ENCODE measurements around the gene RIPK4. TPM values are rescaled to one million over a fixed set of nuclear protein-coding genes. Genes with fewer than 3 reads are reported as not detected.

Gene RIPK4
- total and polyA plus RNA-seq, 2 of the 13 experiments (the other 11 are each of a cell fraction or from before 2014, with no cell fraction given) = 3.1 to 4.9 TPM

DNA sequence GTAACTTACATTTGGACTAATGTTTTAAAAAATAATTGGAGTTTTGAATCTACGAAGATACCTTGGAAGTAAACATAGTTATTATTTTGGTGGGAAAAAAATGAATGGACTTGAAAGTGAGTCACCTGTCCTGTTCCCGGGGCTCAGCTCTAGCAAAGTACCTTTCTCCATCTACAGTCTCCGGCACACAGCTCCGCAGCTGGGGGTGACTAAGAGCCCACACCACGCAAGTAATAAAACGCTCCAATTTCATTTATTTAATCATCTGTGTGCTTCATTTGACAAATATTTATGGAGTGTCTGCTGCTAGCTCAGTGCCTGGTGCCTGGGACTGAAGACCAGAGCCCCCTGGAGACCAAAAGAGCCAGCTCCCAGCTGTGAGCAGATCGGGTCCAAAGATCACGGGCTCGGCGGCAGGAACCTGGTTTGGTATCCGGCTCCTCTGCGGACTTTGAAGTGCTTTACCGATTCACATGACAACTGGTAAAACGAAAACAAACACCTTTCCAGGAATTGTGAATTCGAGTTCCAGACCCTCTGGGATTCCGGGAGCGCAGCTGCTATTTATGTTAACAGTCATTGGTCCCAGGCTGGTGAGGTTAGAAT, 1.7 kb upstream of the RIPK4 start (continued):
- TF ChIP-seq, protein P1, sequence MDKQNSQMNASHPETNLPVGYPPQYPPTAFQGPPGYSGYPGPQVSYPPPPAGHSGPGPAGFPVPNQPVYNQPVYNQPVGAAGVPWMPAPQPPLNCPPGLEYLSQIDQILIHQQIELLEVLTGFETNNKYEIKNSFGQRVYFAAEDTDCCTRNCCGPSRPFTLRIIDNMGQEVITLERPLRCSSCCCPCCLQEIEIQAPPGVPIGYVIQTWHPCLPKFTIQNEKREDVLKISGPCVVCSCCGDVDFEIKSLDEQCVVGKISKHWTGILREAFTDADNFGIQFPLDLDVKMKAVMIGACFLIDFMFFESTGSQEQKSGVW (CRISPR knock-in tag; IDR thresholded peaks at IDR 0.05; ENCODE audit: borderline replicate concordance) = no peak
- no peak for TF ChIP-seq JUN (CRISPR knock-in tag; IDR thresholded peaks at IDR 0.05)
- no peak for TF ChIP-seq ZNF510 (CRISPR knock-in tag; IDR thresholded peaks at IDR 0.05; ENCODE audit: low read depth)
- TF ChIP-seq, protein P2, sequence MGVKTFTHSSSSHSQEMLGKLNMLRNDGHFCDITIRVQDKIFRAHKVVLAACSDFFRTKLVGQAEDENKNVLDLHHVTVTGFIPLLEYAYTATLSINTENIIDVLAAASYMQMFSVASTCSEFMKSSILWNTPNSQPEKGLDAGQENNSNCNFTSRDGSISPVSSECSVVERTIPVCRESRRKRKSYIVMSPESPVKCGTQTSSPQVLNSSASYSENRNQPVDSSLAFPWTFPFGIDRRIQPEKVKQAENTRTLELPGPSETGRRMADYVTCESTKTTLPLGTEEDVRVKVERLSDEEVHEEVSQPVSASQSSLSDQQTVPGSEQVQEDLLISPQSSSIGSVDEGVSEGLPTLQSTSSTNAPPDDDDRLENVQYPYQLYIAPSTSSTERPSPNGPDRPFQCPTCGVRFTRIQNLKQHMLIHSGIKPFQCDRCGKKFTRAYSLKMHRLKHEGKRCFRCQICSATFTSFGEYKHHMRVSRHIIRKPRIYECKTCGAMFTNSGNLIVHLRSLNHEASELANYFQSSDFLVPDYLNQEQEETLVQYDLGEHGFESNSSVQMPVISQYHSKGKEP (CRISPR knock-in tag; IDR thresholded peaks at IDR 0.05) = no peak
- TF ChIP-seq ATAD3A (CRISPR knock-in tag; IDR thresholded peaks at IDR 0.05) = no peak
- TF ChIP-seq, protein P3, sequence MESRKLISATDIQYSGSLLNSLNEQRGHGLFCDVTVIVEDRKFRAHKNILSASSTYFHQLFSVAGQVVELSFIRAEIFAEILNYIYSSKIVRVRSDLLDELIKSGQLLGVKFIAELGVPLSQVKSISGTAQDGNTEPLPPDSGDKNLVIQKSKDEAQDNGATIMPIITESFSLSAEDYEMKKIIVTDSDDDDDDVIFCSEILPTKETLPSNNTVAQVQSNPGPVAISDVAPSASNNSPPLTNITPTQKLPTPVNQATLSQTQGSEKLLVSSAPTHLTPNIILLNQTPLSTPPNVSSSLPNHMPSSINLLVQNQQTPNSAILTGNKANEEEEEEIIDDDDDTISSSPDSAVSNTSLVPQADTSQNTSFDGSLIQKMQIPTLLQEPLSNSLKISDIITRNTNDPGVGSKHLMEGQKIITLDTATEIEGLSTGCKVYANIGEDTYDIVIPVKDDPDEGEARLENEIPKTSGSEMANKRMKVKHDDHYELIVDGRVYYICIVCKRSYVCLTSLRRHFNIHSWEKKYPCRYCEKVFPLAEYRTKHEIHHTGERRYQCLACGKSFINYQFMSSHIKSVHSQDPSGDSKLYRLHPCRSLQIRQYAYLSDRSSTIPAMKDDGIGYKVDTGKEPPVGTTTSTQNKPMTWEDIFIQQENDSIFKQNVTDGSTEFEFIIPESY (CRISPR knock-in tag; IDR thresholded peaks at IDR 0.05) = 0 out of 2 replicates have a peak, but pooled peaks have one; percentile 17
- TF ChIP-seq KDM2A (CRISPR knock-in tag; IDR thresholded peaks at IDR 0.05; ENCODE audit: borderline replicate concordance, low read depth) = peak; percentile 40; the same call in 1 of the 2 replicates
- no peak for TF ChIP-seq ARID2 (CRISPR knock-in tag; IDR thresholded peaks at IDR 0.05; ENCODE audit: borderline replicate concordance)
- TF ChIP-seq, protein P4, sequence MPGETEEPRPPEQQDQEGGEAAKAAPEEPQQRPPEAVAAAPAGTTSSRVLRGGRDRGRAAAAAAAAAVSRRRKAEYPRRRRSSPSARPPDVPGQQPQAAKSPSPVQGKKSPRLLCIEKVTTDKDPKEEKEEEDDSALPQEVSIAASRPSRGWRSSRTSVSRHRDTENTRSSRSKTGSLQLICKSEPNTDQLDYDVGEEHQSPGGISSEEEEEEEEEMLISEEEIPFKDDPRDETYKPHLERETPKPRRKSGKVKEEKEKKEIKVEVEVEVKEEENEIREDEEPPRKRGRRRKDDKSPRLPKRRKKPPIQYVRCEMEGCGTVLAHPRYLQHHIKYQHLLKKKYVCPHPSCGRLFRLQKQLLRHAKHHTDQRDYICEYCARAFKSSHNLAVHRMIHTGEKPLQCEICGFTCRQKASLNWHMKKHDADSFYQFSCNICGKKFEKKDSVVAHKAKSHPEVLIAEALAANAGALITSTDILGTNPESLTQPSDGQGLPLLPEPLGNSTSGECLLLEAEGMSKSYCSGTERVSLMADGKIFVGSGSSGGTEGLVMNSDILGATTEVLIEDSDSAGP (CRISPR knock-in tag; IDR thresholded peaks at IDR 0.05; ENCODE audit: borderline replicate concordance) = no peak
- TF ChIP-seq TGIF2 (CRISPR knock-in tag; IDR thresholded peaks at IDR 0.05) = peak; percentile 49; the same call in 1 of the 2 replicates
- TF ChIP-seq, protein P5, sequence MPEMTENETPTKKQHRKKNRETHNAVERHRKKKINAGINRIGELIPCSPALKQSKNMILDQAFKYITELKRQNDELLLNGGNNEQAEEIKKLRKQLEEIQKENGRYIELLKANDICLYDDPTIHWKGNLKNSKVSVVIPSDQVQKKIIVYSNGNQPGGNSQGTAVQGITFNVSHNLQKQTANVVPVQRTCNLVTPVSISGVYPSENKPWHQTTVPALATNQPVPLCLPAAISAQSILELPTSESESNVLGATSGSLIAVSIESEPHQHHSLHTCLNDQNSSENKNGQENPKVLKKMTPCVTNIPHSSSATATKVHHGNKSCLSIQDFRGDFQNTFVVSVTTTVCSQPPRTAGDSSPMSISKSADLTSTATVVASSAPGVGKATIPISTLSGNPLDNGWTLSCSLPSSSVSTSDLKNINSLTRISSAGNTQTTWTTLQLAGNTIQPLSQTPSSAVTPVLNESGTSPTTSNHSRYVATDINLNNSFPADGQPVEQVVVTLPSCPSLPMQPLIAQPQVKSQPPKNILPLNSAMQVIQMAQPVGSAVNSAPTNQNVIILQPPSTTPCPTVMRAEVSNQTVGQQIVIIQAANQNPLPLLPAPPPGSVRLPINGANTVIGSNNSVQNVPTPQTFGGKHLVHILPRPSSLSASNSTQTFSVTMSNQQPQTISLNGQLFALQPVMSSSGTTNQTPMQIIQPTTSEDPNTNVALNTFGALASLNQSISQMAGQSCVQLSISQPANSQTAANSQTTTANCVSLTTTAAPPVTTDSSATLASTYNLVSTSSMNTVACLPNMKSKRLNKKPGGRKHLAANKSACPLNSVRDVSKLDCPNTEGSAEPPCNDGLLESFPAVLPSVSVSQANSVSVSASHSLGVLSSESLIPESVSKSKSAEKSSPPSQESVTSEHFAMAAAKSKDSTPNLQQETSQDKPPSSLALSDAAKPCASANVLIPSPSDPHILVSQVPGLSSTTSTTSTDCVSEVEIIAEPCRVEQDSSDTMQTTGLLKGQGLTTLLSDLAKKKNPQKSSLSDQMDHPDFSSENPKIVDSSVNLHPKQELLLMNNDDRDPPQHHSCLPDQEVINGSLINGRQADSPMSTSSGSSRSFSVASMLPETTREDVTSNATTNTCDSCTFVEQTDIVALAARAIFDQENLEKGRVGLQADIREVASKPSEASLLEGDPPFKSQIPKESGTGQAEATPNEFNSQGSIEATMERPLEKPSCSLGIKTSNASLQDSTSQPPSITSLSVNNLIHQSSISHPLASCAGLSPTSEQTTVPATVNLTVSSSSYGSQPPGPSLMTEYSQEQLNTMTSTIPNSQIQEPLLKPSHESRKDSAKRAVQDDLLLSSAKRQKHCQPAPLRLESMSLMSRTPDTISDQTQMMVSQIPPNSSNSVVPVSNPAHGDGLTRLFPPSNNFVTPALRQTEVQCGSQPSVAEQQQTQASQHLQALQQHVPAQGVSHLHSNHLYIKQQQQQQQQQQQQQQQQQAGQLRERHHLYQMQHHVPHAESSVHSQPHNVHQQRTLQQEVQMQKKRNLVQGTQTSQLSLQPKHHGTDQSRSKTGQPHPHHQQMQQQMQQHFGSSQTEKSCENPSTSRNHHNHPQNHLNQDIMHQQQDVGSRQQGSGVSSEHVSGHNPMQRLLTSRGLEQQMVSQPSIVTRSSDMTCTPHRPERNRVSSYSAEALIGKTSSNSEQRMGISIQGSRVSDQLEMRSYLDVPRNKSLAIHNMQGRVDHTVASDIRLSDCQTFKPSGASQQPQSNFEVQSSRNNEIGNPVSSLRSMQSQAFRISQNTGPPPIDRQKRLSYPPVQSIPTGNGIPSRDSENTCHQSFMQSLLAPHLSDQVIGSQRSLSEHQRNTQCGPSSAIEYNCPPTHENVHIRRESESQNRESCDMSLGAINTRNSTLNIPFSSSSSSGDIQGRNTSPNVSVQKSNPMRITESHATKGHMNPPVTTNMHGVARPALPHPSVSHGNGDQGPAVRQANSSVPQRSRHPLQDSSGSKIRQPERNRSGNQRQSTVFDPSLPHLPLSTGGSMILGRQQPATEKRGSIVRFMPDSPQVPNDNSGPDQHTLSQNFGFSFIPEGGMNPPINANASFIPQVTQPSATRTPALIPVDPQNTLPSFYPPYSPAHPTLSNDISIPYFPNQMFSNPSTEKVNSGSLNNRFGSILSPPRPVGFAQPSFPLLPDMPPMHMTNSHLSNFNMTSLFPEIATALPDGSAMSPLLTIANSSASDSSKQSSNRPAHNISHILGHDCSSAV (CRISPR knock-in tag; IDR thresholded peaks at IDR 0.05; ENCODE audit: borderline replicate concordance) = no peak
- no peak for TF ChIP-seq SP1 (IDR thresholded peaks at IDR 0.05)
- no peak for TF ChIP-seq SP1 (CRISPR knock-in tag; IDR thresholded peaks at IDR 0.05)
